ENCODE data around the gene VMP1.
"Not testable (repeated sequence)": the region's sequence is repeated elsewhere in the genome, so short reads cannot be mapped to it uniquely, and the experiment has no call there.

The VMP1 gene

GRCh38 chr17:59840329-59841090 is 133.1 kb downstream of the VMP1 start:
- DNase-seq (ENCODE audit: low read depth) = no peak
- peak overlapping the region; percentile 100 for H3K4me3 ChIP-seq (ENCODE audit: low read length)

GRCh38 chr17:59841091-59841881 is 133.8 kb downstream of the VMP1 start:
- DNase-seq (ENCODE audit: low read depth) = not testable (repeated sequence)
- peak overlapping the region; percentile 100 for H3K4me3 ChIP-seq (ENCODE audit: low read length)

More at GRCh38 chr17:59840329-59841090, 133.1 kb downstream of the VMP1 start:
- no peak for TF ChIP-seq CTCF (conservative IDR thresholded peaks at IDR 0.05; ENCODE audit: low read depth, low read length)

GRCh38 chr17:59841882-59842263 is 134.4 kb downstream of the VMP1 start:
- peak overlapping the region; percentile 100 for H3K4me3 ChIP-seq (ENCODE audit: low read length)
- DNase-seq (ENCODE audit: low read depth) = not testable (repeated sequence)

DNA sequence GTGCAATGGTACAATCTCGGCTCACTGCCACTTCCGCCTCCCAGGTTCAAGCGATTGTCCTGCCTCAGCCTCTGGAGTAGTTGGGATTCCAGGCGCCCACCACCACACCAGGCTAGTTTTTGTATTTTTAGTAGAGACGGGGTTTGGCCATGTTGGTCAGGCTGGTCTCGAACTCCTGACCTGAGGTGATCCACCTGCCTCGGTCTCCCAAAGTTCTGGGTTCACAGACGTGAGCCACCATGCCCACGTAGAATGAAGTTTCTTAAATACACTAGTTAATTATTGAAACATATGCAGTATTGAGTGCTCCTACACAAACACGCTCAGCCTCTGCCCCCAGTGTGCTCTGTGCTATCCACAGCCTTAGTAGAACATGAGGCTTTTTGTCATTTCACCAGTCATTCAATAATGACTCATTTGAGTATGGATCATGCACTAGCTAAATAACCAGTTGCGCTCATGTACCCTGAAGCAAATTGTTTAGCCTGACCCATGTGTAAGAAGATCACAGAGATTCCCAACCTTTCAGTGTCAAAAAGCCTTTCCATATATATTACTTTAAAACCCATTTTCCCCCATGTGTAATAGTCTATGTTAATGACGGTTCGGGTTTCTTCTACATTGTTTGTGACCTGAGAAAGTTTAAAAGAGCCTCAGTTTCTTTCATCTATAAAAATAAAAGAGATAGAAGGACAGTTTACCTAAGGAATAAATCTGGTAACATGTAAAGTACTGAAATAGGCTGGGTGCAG is 135.6 kb downstream of the VMP1 start:
- peak; percentile 96 for DNase-seq (ENCODE audit: low read depth)
- no peak overlapping the region for H3K4me3 ChIP-seq (ENCODE audit: low read length)

DNA sequence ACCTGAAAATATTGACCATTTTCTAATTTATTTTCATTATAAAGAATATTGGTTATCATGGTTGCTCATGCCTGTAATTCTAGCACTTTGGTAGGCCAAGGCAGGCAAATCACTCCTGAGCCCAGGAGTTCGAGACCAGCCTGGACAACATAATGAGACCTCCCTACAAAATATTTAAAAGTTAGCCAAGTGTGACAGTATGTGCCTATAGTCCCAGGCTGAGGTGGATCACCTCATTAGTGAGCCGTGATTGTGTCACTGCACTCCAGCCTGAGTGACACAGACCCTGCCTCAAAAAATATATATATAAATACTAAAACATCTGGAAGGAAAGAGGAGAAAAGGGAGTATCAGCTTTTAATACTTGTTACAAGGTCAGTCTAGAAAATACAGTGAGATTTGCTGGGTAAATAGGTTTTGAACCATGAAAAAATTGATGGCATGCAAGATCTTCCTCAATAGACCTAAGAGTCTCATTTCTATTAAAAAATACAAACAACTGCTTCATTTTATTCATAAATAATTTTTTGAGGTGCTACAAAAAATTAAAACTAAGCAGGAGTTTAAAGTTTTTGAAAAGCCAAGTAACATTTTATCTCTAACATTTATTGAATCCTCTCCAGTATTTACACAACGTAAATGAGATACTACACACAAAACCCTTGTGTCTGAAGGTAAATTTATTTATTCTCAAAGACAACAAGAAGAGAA is 137.6 kb downstream of the VMP1 start:
- no peak for DNase-seq (ENCODE audit: low read depth)
- TF ChIP-seq CTCF (conservative IDR thresholded peaks at IDR 0.05; ENCODE audit: low read depth, low read length) = no peak

More for the DNA sequence above, 135.6 kb downstream of the VMP1 start:
- no peak for TF ChIP-seq CTCF (conservative IDR thresholded peaks at IDR 0.05; ENCODE audit: low read depth, low read length)

GRCh38 chr17:59845595-59846393 is 138.3 kb downstream of the VMP1 start:
- H3K4me3 ChIP-seq (ENCODE audit: low read length) = no peak overlapping the region
- DNase-seq (ENCODE audit: low read depth) = no peak
- no peak for TF ChIP-seq CTCF (conservative IDR thresholded peaks at IDR 0.05; ENCODE audit: low read depth, low read length)

More for the DNA sequence above, 137.6 kb downstream of the VMP1 start:
- H3K4me3 ChIP-seq (ENCODE audit: low read length) = no peak overlapping the region

DNA sequence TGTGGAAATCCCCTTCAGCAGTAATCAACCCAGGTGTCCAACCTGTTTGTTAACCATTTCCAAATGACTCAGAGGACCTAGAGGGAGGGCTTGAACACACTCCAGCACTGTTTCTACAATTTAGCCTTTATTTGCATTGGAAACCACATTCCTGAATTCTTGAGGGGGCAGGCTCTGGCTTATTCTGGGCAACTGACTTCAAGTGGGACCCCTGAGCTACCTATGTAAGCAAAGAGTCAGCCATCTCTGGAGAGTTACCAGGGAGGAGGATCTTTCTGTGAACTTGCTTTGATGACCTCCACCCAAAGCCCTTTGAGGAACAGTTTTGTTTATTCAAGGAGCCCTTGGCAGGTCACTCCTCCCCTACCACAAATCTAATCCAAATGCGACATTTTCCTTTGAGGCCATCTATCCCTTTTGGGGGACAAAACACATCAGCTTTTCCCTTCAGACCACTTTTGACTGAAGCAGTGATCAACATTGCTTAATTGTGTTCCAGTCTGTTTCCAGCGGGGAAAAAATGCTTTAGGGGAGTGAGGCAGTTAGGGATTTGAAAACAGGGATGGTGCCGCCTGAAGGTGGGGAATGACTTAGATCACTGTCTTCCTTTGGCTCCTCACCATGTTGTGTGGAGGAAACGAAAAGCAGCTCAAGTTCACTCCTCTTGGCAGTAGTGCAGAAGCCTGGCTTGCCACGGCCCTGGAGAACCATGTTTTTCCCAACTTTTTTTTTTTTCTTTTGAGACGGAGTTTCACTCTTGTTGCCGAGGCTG is 139.1 kb downstream of the VMP1 start:
- TF ChIP-seq CTCF (conservative IDR thresholded peaks at IDR 0.05; ENCODE audit: low read depth, low read length) = no peak
- H3K4me3 ChIP-seq (ENCODE audit: low read length) = no peak overlapping the region
- no peak for DNase-seq (ENCODE audit: low read depth)
